ENCODE measurements around the gene APP.

APP gene

GRCh38 chr21:25952306-25952705, 218.3 kb downstream of the APP start (continued):
- TF ChIP-seq, protein P1, sequence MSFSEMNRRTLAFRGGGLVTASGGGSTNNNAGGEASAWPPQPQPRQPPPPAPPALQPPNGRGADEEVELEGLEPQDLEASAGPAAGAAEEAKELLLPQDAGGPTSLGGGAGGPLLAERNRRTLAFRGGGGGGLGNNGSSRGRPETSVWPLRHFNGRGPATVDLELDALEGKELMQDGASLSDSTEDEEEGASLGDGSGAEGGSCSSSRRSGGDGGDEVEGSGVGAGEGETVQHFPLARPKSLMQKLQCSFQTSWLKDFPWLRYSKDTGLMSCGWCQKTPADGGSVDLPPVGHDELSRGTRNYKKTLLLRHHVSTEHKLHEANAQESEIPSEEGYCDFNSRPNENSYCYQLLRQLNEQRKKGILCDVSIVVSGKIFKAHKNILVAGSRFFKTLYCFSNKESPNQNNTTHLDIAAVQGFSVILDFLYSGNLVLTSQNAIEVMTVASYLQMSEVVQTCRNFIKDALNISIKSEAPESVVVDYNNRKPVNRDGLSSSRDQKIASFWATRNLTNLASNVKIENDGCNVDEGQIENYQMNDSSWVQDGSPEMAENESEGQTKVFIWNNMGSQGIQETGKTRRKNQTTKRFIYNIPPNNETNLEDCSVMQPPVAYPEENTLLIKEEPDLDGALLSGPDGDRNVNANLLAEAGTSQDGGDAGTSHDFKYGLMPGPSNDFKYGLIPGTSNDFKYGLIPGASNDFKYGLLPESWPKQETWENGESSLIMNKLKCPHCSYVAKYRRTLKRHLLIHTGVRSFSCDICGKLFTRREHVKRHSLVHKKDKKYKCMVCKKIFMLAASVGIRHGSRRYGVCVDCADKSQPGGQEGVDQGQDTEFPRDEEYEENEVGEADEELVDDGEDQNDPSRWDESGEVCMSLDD (tag by site-specific recombination; IDR thresholded peaks at IDR 0.05), result no peak
- no peak for TF ChIP-seq ZNF248 (tag by site-specific recombination; IDR thresholded peaks at IDR 0.05)
- TF ChIP-seq ZNF16 (tag by site-specific recombination; IDR thresholded peaks at IDR 0.05; ENCODE audit: low read depth), result no peak
- no peak for TF ChIP-seq ZBTB7A (tag by site-specific recombination; IDR thresholded peaks at IDR 0.05; ENCODE audit: low read depth)
- no peak for TF ChIP-seq ZNF350 (tag by site-specific recombination; IDR thresholded peaks at IDR 0.05)
- TF ChIP-seq ZNF692 (tag by site-specific recombination; IDR thresholded peaks at IDR 0.05), result no peak
- TF ChIP-seq ZNF776 (tag by site-specific recombination; IDR thresholded peaks at IDR 0.05; ENCODE audit: borderline replicate concordance), result no peak

GRCh38 chr21:25949701-25950100, 220.9 kb downstream of the APP start:
- POLR2A ChIA-PET, result no interaction called here
- Histone ChIP-seq H3K4me1 (ENCODE audit: control insufficient read depth, insufficient read depth, low read length) (no peaks in the 10 kb centered on the region), H3K9me3 (ENCODE audit: control insufficient read depth, insufficient read depth, low read depth, low read length) (peaks cover 4% of the 10 kb centered on the region), H3K27ac (ENCODE audit: extremely low read depth, low read depth, low read length) (no peak overlapping the region), H3K36me3 (ENCODE audit: control insufficient read depth in 2 of 2, insufficient read depth in 1 of 2, low read length in 2 of 2) (peaks cover 18 to 33% of the 10 kb centered on the region in 2 experiments; a peak in 2 of 3 replicates), H3K4me3 (ENCODE audit: low read depth, low read length) (no peak overlapping the region)
- CTCF ChIA-PET, result no interaction called here
- TF ChIP-seq ZFP3 (tag by site-specific recombination; IDR thresholded peaks at IDR 0.05; ENCODE audit: low read depth) (no peak), ZNF280C (tag by site-specific recombination; IDR thresholded peaks at IDR 0.05) (no peak), ZBTB48 (tag by site-specific recombination; IDR thresholded peaks at IDR 0.05) (no peak), ZNF23 (tag by site-specific recombination; IDR thresholded peaks at IDR 0.05; ENCODE audit: borderline replicate concordance) (no peak), ZNF274 (IDR thresholded peaks at IDR 0.05; ENCODE audit: low read length) (no peak), ZNF274 (tag by site-specific recombination; IDR thresholded peaks at IDR 0.05; ENCODE audit: borderline replicate concordance) (no peak), ZNF174 (tag by site-specific recombination; IDR thresholded peaks at IDR 0.05) (no peak)

GRCh38 chr21:25944672-25945213, 225.8 kb downstream of the APP start:
- Histone ChIP-seq H3K9me3 (ENCODE audit: control insufficient read depth, insufficient read depth, low read depth, low read length) (peaks cover 4% of the 10 kb centered on the region), H3K4me1 (ENCODE audit: control insufficient read depth, insufficient read depth, low read length) (no peaks in the 10 kb centered on the region), H3K4me3 (ENCODE audit: low read depth, low read length) (no peak overlapping the region), H3K27ac (ENCODE audit: extremely low read depth, low read depth, low read length) (no peak overlapping the region), H3K36me3 (ENCODE audit: control insufficient read depth in 2 of 2, insufficient read depth in 1 of 2, low read length in 2 of 2) (peaks cover 6 to 15% of the 10 kb centered on the region in 2 experiments; a peak in 2 of 3 replicates)
- POLR2A ChIA-PET, result no interaction called here
- TF ChIP-seq, protein P2, sequence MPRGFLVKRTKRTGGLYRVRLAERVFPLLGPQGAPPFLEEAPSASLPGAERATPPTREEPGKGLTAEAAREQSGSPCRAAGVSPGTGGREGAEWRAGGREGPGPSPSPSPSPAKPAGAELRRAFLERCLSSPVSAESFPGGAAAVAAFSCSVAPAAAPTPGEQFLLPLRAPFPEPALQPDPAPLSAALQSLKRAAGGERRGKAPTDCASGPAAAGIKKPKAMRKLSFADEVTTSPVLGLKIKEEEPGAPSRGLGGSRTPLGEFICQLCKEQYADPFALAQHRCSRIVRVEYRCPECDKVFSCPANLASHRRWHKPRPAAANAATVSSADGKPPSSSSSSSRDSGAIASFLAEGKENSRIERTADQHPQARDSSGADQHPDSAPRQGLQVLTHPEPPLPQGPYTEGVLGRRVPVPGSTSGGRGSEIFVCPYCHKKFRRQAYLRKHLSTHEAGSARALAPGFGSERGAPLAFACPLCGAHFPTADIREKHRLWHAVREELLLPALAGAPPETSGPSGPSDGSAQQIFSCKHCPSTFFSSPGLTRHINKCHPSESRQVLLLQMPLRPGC (tag by site-specific recombination; IDR thresholded peaks at IDR 0.05), result no peak
- TF ChIP-seq BCL6B (tag by site-specific recombination; IDR thresholded peaks at IDR 0.05) (no peak), ZNF530 (tag by site-specific recombination; IDR thresholded peaks at IDR 0.05; ENCODE audit: low read depth) (no peak), ZNF184 (tag by site-specific recombination; IDR thresholded peaks at IDR 0.05) (no peak), ZNF248 (tag by site-specific recombination; IDR thresholded peaks at IDR 0.05) (no peak), ZNF433 (tag by site-specific recombination; IDR thresholded peaks at IDR 0.05; ENCODE audit: low read depth) (no peak), ZNF704 (tag by site-specific recombination; IDR thresholded peaks at IDR 0.05) (no peak), ZNF146 (tag by site-specific recombination; IDR thresholded peaks at IDR 0.05) (no peak)
- CTCF ChIA-PET, result no interaction called here

Measured in HEK293 (cell line).